Measurements from ENCODE around the gene CAMK1D.

The CAMK1D gene

GRCh38 chr10:12444981-12445700, 95.8 kb downstream of the CAMK1D start:
- Histone ChIP-seq H3K36me3 (ENCODE audit: control insufficient read depth, low read length) (peaks cover 9% of the 10 kb centered on the region), H3F3A (ENCODE audit: control insufficient read depth, insufficient read depth) (no peaks in the 10 kb centered on the region), H3K9me2 (replicated peaks; ENCODE audit: control insufficient read depth, low read length) (no peaks in the 10 kb centered on the region), H3K79me2 (ENCODE audit: control insufficient read depth, low read length) (peaks cover 91% of the 10 kb centered on the region), H3K4me1 (ENCODE audit: control insufficient read depth, low read length) (no peaks in the 10 kb centered on the region), H4K20me1 (ENCODE audit: control insufficient read depth, insufficient read depth, low read depth, low read length) (peaks cover 5% of the 10 kb centered on the region), H3K27me3 (ENCODE audit: control insufficient read depth, low read length) (no peaks in the 10 kb centered on the region), H3K9me3 (ENCODE audit: control insufficient read depth, insufficient read depth, low read length) (no peaks in the 10 kb centered on the region; the same call in 1 of the 2 replicates), H3K27ac (ENCODE audit: low read depth, low read length) (no peak overlapping the region), H3K4me2 (ENCODE audit: low read length) (no peak overlapping the region), H3K4me3 (ENCODE audit: low read length) (no peak overlapping the region)
- TF ChIP-seq, protein P1, sequence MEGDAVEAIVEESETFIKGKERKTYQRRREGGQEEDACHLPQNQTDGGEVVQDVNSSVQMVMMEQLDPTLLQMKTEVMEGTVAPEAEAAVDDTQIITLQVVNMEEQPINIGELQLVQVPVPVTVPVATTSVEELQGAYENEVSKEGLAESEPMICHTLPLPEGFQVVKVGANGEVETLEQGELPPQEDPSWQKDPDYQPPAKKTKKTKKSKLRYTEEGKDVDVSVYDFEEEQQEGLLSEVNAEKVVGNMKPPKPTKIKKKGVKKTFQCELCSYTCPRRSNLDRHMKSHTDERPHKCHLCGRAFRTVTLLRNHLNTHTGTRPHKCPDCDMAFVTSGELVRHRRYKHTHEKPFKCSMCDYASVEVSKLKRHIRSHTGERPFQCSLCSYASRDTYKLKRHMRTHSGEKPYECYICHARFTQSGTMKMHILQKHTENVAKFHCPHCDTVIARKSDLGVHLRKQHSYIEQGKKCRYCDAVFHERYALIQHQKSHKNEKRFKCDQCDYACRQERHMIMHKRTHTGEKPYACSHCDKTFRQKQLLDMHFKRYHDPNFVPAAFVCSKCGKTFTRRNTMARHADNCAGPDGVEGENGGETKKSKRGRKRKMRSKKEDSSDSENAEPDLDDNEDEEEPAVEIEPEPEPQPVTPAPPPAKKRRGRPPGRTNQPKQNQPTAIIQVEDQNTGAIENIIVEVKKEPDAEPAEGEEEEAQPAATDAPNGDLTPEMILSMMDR (IDR thresholded peaks at IDR 0.05; ENCODE audit: low read depth, low read length, poor library complexity, severe bottlenecking), result no peak

GRCh38 chr10:12445701-12446334, 96.5 kb downstream of the CAMK1D start:
- Histone ChIP-seq H3K4me2 (ENCODE audit: low read length) (no peak overlapping the region), H3K9me3 (ENCODE audit: control insufficient read depth, insufficient read depth, low read length) (no peaks in the 10 kb centered on the region; the same call in 1 of the 2 replicates), H3K79me2 (ENCODE audit: control insufficient read depth, low read length) (peaks cover 91% of the 10 kb centered on the region), H3K4me3 (ENCODE audit: low read length) (no peak overlapping the region), H3K36me3 (ENCODE audit: control insufficient read depth, low read length) (peaks cover 9% of the 10 kb centered on the region), H4K20me1 (ENCODE audit: control insufficient read depth, insufficient read depth, low read depth, low read length) (peaks cover 5% of the 10 kb centered on the region), H3K27me3 (ENCODE audit: control insufficient read depth, low read length) (no peaks in the 10 kb centered on the region), H3K27ac (ENCODE audit: low read depth, low read length) (no peak overlapping the region), H3F3A (ENCODE audit: control insufficient read depth, insufficient read depth) (no peaks in the 10 kb centered on the region), H3K9me2 (replicated peaks; ENCODE audit: control insufficient read depth, low read length) (no peaks in the 10 kb centered on the region), H3K4me1 (ENCODE audit: control insufficient read depth, low read length) (no peaks in the 10 kb centered on the region)
- TF ChIP-seq EZH2phosphoT487 (IDR thresholded peaks at IDR 0.05; ENCODE audit: borderline replicate concordance, low read length), result no peak
- TF ChIP-seq, protein P1 (IDR thresholded peaks at IDR 0.05; ENCODE audit: low read depth, low read length, poor library complexity, severe bottlenecking), result no peak

DNA sequence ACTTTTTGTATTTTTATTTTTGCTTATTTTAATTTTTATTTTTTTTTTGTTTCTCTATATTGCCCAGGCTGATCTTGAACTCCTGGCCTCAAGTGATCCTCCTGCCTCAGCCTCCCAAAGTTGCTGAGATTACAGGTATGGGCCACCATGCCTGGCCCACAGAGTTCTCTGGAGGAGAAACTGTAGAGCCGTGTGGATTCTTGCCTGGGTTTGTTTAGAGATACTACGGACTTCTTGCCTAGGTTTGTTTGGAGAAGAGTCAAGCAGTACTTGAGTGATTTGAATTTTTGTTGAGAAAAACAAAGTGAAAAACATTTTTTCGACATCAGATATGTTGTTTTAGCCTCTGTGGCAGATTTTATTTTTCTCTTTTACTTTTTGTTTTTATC, 99.0 kb downstream of the CAMK1D start:
- Histone ChIP-seq H3K9me2 (replicated peaks; ENCODE audit: control insufficient read depth, low read length) (no peaks in the 10 kb centered on the region), H3K79me2 (ENCODE audit: control insufficient read depth, low read length) (peaks cover 84% of the 10 kb centered on the region), H3K27me3 (ENCODE audit: control insufficient read depth, low read length) (no peaks in the 10 kb centered on the region), H4K20me1 (ENCODE audit: control insufficient read depth, insufficient read depth, low read depth, low read length) (peaks cover 8% of the 10 kb centered on the region), H3K27ac (ENCODE audit: low read depth, low read length) (no peak overlapping the region), H3K36me3 (ENCODE audit: control insufficient read depth, low read length) (no peaks in the 10 kb centered on the region), H3K4me2 (ENCODE audit: low read length) (no peak overlapping the region), H3K4me3 (ENCODE audit: low read length) (no peak overlapping the region), H3K4me1 (ENCODE audit: control insufficient read depth, low read length) (no peaks in the 10 kb centered on the region), H3K9me3 (ENCODE audit: control insufficient read depth, insufficient read depth, low read length) (no peaks in the 10 kb centered on the region), H3F3A (ENCODE audit: control insufficient read depth, insufficient read depth) (no peaks in the 10 kb centered on the region)
- TF ChIP-seq, protein P1 (IDR thresholded peaks at IDR 0.05; ENCODE audit: low read depth, low read length, poor library complexity, severe bottlenecking), result no peak
- TF ChIP-seq EZH2phosphoT487 (IDR thresholded peaks at IDR 0.05; ENCODE audit: borderline replicate concordance, low read length), result no peak

All from DOHH2 (cell line).